ENCODE measurements around the gene MKNK1. TPM values are rescaled to one million over a fixed set of nuclear protein-coding genes. Genes with fewer than 3 reads are reported as not detected.

MKNK1 gene
- total RNA-seq, 1 donor from 2014 or later = 115 TPM

GRCh38 chr1:46544561-46545240 lies 59.4 kb downstream of the MKNK1 start:
- intact Hi-C loops (cut with micrococcal nuclease) = loop anchor here (5.0 kb wide), 2 partner anchors 38 to 58 kb away; partner anchors contain the start of gene MKNK1

- intact Hi-C loops (cut with micrococcal nuclease) = no loop called here
Measured at GRCh38 chr1:46543761-46544560, 60.1 kb downstream of the MKNK1 start.

DNA sequence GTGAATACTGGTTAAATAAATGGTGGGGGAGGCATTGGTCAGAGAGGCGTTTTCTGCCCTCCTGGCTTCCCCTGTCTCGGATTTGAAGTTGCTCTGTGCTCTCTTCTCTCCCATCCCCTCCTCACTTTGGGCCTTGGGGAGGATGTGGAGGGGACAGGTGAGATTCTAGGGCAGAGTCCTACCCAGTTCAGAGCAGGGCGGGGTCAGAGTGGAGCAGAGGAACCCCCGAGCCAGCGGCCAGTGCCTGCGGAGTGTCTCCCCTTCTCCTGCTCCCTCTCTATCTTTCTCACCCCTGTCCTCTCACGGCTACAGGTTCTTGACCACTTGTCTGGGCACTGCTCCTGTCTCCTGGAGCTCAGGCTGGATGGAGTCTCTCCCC lies 60.7 kb downstream of the MKNK1 start:
- intact Hi-C loops (cut with micrococcal nuclease) = no loop called here

DNA sequence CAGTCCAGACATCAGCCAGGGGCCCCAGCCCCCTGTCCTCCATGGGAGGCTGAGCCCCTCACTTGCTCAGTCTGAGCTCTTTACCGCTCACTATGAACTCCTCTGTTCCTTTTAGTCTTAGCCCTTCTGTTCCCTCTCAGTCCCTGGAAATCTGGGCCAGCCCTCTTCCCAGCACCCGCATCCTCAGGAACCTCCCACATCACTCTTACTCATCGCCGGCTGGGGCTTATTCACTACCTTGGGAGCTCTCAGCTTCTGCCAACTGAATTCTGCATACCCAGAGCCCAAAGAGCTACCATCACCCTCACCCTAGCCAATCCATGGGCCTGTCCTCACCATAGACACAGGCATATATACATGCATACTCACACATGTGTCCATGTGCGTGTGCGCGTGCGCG lies 64.1 kb downstream of the MKNK1 start:
- intact Hi-C loops (cut with micrococcal nuclease) = no loop called here

GRCh38 chr1:46538147-46538546 lies 65.9 kb downstream of the MKNK1 start:
- intact Hi-C loops (cut with micrococcal nuclease) = no loop called here

DNA sequence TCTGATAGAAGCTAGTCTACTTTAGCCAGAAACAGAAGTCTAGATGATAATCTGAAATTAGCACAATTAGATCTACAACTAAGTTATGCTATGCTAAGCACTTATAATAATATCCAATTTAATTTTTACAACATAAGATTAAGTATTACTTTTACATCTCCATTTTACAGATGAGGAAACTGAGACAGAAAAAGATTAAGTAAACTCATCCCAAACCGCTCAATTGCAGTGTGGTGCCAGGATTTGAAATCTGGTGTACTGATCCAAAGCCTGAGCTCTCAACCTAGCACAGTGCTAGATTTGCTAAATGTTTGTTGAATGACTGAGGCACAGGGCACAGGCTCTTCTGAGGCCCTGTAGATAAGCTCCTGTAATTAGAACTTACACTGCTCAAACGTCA lies 66.4 kb downstream of the MKNK1 start:
- intact Hi-C loops (cut with micrococcal nuclease) = no loop called here

- intact Hi-C loops (cut with micrococcal nuclease) = no loop called here
Measured at GRCh38 chr1:46536527-46536926, 67.5 kb downstream of the MKNK1 start.

DNA sequence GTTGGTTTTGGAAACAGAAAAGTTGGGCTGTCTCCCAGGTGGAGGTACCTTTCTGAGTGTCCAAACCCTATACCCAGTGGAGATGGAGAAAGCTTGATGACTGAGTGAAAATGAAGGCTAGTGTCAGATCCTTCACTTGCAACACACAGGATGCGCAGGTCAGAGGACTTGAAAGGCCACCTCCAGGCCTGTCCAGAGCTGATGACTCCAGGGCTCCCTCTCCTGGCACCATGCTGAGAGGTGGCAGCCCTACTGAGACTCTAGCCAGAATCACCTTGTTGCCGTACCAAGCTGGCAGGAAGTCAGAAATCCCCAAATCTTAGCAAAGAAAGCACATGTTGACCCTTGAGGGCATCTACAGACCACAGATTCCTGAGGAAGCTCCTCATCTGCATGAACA lies 69.0 kb downstream of the MKNK1 start:
- intact Hi-C loops (cut with micrococcal nuclease) = no loop called here

DNA sequence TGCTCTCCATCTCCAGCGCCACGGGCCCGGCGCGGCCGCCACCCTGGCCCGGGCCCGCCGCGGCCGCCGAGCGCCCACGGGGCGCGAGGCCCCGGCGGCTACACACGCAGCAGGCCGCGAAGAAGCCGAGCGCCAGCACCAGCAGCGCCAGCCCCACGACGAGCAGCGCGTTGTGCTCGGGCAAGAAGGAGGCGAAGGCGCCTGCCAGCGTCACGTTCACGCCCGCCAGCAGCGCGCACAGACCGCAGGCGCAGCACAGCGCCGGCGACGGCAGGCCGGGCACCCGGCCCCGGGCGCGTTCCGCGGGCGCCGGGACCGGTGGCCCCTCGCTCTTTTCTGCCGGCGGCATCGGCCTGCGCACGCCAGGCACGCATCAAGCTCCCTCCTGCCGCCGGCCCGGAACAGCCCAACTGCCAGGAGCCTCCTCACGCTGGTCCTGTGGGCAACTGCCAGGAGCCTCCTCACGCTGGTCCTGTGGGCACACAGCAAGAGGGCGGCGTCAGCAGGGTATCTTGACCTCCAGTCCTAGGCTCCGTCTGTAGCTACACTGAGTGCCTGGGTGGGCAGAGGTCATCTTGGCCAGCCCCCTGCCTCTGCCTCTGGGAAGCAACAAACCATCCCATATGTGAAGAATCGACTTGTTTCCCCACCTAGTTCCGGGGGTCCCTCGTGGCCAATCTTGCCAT lies 70.7 kb downstream of the MKNK1 start:
- intact Hi-C loops (cut with micrococcal nuclease) = loop anchor here (2.0 to 5.0 kb wide), 4 partner anchors 71 to 641 kb away; partner anchors contain the start of genes ATPAF1, MKNK1 and MOB3C

GRCh38 chr1:46532498-46533178 lies 71.4 kb downstream of the MKNK1 start:
- intact Hi-C loops (cut with micrococcal nuclease) = loop anchor here (1.0 to 5.0 kb wide), 5 partner anchors 72 to 642 kb away; partner anchors contain the start of genes ATPAF1, MKNK1 and MOB3C

DNA sequence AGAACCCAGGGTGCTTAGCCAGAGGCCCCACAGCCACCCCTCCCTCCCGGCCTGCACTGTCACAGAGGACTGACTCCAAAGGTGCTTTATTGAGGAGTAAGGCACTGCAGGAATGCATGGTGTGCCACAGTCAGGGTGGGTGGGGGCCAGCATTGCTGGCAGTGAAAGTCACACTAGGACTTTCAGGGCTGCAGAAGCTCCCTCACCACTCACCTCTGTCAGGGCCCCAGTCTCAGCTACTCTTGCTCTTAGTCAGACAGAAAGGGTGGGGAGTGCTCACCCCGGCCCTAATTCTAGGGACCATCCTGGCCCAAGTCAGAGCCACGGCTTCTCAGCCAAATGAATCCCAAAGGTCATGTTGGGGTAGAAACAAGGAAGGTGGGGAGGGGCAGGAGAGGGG lies 72.0 kb downstream of the MKNK1 start:
- intact Hi-C loops (cut with micrococcal nuclease) = loop anchor here (1.0 to 5.0 kb wide), 5 partner anchors 73 to 643 kb away; partner anchors contain the start of genes ATPAF1, MKNK1 and MOB3C

DNA sequence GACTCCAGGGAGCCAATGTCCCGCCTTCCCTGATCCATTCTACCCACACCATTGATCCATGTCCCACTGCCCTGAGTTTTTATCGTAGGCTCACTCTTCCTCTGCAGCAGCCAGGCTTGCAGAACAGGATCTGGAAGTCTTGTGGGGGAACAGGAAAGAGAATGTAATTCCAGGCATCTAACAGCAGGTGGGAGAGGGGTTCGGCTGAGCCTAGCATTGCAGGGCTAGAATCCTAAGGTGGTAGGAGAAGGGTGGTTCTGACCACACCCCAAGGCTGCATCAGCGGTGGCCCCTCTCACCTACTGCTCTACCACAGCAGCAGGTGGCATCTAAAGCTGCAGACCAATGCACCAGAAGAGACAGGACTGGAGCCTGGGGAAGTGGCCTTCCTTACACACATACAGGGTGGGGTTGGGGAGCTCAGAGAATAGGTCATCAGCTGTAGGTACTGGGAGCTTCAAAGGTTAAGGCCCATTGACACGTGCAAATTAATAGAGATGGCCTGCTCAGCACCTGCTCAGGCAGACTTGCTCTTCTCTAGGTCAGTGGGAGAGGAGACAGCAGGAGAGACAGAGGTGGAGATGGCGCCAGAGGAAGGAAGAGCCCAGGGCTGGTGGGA lies 73.2 kb downstream of the MKNK1 start:
- intact Hi-C loops (cut with micrococcal nuclease) = loop anchor here (5.0 kb wide), 1 partner anchor 86 kb away; the partner anchor contains the start of gene MOB3C

DNA sequence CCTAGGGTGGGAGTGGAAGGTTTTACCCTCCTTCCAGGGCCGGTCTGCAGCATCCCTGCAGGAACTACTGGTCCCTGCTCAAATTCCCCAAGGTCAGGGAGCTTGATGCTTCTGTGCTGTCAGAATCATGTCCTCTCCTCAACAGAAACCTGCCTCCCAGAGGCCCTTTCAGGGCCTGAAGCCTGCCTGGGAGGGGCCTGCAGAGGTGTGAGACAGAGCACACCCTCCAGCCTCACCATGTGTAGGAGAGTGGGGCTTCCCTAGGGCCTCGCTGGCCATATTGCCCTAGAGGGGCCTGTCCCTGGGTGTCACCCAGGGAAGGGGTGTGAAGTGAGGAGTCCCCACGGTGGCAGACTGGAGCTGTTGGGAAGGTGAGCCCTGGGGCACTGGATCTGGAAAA lies 73.8 kb downstream of the MKNK1 start:
- intact Hi-C loops (cut with micrococcal nuclease) = loop anchor here (5.0 kb wide), 1 partner anchor 87 kb away; the partner anchor contains the start of gene MOB3C

DNA sequence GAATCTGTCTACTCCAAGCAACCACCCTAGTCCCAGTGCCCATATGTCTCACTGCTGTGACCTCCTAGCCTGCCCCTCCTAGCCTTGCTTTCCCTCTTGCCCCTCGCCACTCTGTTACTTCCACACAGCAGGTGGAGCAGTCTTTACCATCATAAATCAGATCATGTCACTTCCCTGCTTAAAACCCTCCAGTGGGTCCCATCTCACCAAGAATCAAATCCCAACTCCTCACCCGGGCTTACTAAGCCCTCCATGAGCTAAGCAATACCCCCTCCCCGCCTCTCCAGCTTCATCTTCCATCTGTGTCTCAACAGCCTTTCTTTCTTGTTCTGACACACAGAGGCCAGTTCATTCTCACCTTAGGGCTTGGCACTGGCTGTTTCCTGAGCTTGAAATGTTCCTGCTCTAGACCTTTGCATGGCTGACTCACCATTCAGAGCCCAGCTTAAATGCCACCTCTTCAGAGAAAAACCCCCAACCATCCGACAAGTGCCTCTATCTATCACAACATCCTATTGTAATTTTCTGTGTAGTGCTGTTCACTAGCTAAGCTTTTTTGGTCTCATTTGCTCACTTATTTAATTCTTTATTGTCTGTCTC lies 74.9 kb downstream of the MKNK1 start:
- intact Hi-C loops (cut with micrococcal nuclease) = no loop called here

DNA sequence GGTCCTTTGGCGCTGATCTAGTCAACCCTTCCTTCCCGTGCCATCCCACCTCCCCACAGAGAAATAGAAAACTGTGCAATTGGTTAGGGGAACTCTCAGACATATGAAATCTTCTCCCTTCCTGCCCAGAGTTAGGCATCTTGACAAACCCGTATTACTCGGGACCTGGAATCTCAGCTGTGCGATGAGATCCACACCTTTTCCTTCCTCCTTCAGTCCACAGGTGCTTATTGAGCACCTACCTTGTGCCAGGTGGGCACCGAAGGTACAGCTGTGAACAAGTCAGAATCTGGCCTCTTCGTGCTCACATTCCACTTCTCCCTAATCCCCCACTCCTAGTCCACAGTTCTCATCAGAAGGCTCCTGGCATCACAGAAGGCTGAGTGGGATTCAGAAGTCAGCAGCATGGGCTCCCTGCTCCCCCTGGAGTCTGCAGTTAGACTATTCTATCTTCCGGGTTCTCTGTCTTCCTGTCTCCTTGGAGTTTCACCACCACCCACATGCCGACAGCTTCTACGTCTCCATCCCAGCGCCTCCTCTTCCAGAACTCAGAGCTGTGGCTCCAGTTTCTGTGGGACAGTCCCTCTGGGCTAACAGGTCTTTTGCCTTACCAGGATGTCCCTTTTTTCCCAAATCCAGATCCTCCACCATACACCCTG lies 75.6 kb downstream of the MKNK1 start:
- intact Hi-C loops (cut with micrococcal nuclease) = loop anchor here (1.0 kb wide), 6 partner anchors 20 to 197 kb away; no protein-coding TSS in a partner anchor

DNA sequence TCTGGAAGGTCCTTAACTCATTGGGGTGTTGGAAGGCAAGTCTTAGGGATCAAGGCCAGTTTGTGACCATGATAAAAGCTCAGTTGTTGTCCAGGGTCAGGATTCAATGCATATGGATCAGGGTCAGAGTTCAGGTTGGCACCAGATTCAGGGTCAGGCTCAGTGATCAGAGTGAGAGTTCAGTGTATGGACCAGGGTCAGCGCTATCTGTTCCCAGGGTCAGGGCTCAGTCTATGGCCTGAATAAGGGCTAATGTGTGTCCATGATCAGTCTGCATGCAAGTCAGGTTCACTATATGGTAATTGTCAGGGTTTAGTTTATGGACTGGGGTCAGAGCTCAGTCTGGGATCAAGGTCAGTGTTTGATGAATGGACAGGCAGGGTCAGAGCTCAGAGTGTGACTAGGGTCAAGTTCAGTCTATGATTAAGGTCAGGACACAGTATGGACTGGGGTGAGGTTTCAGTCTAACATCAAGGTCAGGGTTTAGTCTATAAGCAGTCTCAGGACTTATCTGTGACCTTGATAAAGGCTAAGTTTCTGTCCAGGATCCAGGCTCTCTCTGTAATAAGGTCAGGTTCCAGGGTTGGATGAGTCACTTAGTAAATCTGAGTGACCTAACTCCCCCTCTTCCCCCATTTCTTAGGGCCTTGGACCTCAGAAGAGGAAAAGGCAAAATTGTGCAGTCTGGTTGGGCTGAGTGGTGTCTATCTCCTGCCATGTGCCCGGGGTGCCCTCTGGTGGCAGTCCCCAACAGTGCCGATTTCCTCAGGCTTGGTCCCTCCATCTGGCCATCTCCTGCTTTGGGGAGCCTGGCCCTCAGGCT lies 76.4 kb downstream of the MKNK1 start:
- intact Hi-C loops (cut with micrococcal nuclease) = loop anchor here (1.0 kb wide), 6 partner anchors 21 to 198 kb away; no protein-coding TSS in a partner anchor

- intact Hi-C loops (cut with micrococcal nuclease) = no loop called here
Measured at GRCh38 chr1:46526691-46527291, 77.3 kb downstream of the MKNK1 start.

DNA sequence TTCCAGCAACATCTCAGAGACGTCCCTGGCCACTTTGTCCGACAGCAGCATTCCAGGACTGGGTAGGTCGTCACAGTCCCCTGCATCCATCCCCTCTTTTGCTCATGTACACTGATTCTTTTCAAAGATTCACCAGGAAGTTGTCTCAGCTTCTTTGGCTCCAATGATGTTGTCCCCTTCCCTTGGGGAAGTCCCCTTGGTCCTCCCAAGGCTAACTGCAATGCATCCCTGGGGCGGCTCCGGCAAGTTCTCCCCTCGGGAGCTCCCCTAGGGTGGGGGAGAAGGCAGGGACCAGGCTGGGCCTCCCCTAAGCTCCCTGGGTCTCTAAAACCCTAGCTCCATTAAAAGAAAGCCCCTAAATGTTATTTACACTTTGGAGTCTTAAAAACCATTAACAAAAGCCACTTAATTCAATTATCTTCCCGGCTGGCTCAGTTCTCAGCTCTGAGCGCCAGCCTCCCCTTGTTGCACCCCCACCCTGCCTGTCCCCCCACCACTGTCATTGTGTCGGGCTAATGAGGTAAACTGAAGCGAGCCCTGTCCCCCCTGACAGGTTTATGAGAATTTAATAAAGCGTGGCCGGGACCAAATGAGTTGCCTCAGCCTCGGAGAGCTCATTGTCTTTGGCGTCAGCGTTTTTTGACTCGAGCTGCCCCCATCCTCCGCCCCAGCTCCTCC lies 77.9 kb downstream of the MKNK1 start:
- intact Hi-C loops (cut with micrococcal nuclease) = no loop called here
